Endodermal cell (in vitro differentiated cells): ENCODE data around the gene ZFYVE21. TPM values are rescaled to one million over a fixed set of nuclear protein-coding genes. Genes with fewer than 3 reads are reported as not detected.

Experiments used
- DNase-seq: peaks from one replicate; pipeline ENCODE4 v3.0.0-alpha.2; 2017
- H3K27ac ChIP-seq: 2 replicates; pipeline ENCODE4 v1.5.1; 2013; ENCODE audit warnings: mild to moderate bottlenecking, low read depth, low read length, moderate library complexity
- H3K27me3 ChIP-seq: 2 replicates; pipeline ENCODE4 v1.6.1; 2013; ENCODE audit warnings: mild to moderate bottlenecking, low read length, moderate library complexity; ENCODE audit not compliant: insufficient read depth, control insufficient read depth, poor library complexity, severe bottlenecking
- H3K36me3 ChIP-seq: 2 replicates; pipeline ENCODE4 v1.7.0; 2013; ENCODE audit warnings: mild to moderate bottlenecking, low read length, moderate library complexity; ENCODE audit not compliant: control insufficient read depth, insufficient read depth
- H3K4me1 ChIP-seq: one replicate; pipeline ENCODE4 v1.7.0; 2013; ENCODE audit warnings: low read length; ENCODE audit not compliant: control insufficient read depth, insufficient read depth
- H3K4me3 ChIP-seq: 2 replicates; pipeline ENCODE4 v1.5.1; 2013; ENCODE audit warnings: mild to moderate bottlenecking, low read length, moderate library complexity
- H3K9ac ChIP-seq: 2 replicates; pipeline ENCODE4 v1.6.1; 2013; ENCODE audit warnings: mild to moderate bottlenecking, low read length, moderate library complexity; ENCODE audit not compliant: poor library complexity, severe bottlenecking; ENCODE audit errors: extremely low read depth
- H3K9me3 ChIP-seq: 2 replicates; pipeline ENCODE4 v1.6.1; 2013; ENCODE audit warnings: mild to moderate bottlenecking, low read length, moderate library complexity; ENCODE audit not compliant: control insufficient read depth
- H3K27ac Mint-ChIP-seq: 2 replicates; pipeline ENCODE4 v1.8.0; 2020; ENCODE audit warnings: mixed read lengths
- H3K27me3 Mint-ChIP-seq: 2 replicates; pipeline ENCODE4 v1.8.0; 2021; ENCODE audit warnings: mild to moderate bottlenecking, mixed read lengths; ENCODE audit not compliant: insufficient read depth
- H3K36me3 Mint-ChIP-seq: 2 replicates; pipeline ENCODE4 v1.8.0; 2020; ENCODE audit warnings: low read depth, mixed read lengths
- H3K4me1 Mint-ChIP-seq: 2 replicates; pipeline ENCODE4 v1.8.0; 2020; ENCODE audit warnings: mixed read lengths
- H3K4me3 Mint-ChIP-seq: 2 replicates; pipeline ENCODE4 v1.8.0; 2020; ENCODE audit warnings: mild to moderate bottlenecking, moderate library complexity, mixed read lengths
- H3K9me3 Mint-ChIP-seq: 2 replicates; pipeline ENCODE4 v1.8.0; 2020; ENCODE audit warnings: mild to moderate bottlenecking, mixed read lengths
- WGBS, 2 experiments: methylation state at CpG; one replicate each; pipeline versions ENCODE4 v1.1.5 to v1.1.7; 2013; ENCODE audit warnings: missing lambda C conversion rate in 2 of 2, mixed read lengths in 1 of 2; ENCODE audit not compliant: insufficient coverage in 1 of 2, insufficient read length in 1 of 2; 5-methylcytosine and 5-hydroxymethylcytosine counted together
- total RNA-seq, 2 donors: library from RNA; stranded (reverse); fragmentation: NEBNext Ultra II Directional in 1 of 2; extraction: Animal tissue kit (Norgen Biotek cat#: 25700) in 1 of 2; gene quantifications; 2 replicates in 1 of 2; 3 replicates in 1 of 2; pipeline ENCODE4 v1.2.1, GENCODE V29; 2021
- TF ChIP-seq, protein P1 (sequence below): fragments of 200-600 bp; sonication (generic); conservative IDR thresholded peaks from 2 replicates; pipeline ENCODE4 v1.5.0; 2021; ENCODE audit warnings: antibody characterized with exemption, mild to moderate bottlenecking

ZFYVE21 gene
- total RNA-seq, 2 donors from 2014 or later = 42.5 to 55.6 TPM

DNA sequence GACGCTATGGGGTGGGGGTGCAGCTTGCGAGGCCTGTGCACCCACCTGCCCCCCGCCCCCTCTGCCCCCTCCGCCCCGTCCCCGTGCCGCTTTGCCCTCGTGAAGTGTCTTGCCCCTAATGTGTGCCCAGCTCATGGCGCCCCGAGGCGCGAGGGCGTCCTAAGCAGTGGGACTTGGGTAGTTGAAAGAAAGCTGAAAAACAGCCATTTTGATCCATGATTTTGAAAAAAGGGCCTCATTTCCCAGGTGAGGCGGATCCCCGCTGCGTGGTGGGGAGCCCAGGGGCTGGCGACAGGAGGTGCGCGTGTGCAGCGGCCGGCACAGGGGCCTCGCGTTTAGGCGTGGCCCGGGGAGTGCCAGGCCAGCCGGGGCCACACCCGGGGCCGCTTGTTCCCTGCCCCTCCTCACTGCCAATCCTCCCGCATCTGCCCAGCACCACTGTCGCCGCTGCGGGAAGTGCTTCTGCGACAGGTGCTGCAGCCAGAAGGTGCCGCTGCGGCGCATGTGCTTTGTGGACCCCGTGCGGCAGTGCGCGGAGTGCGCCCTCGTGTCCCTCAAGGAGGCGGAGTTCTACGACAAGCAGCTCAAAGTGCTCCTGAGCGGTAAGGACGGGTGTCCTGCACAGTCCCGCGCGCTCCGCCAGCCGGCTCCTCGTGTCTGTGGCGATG, 11.8 kb downstream of the ZFYVE21 start:
- peaks cover 36% of the 10 kb centered on the region for H3K36me3 ChIP-seq
- no peaks in the 10 kb centered on the region for H3K9me3 Mint-ChIP-seq

DNA sequence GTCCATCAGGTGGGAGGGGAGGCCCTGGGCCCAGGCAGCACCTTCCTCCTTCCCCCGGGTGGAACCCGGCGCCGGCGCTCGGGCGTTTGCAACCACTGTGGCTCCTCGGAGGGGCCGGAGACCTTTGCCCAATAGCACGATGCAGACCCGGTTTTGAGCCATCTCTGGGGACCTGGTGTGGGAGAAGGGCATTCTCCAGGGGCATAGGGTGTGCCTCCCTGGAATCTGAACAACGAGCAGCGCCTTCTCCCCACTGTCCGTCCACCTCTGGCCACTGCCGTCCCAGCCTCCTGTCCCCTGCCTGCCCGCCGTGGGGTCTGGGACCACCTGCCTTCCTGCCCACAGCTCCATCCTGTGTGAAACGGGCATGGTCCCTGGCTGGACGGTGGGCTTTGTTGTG, 12.5 kb downstream of the ZFYVE21 start:
- Histone ChIP-seq H3K4me1 (peaks cover 11% of the 10 kb centered on the region), H3K9me3 (no peaks in the 10 kb centered on the region), H3K27ac (no peak overlapping the region), H3K4me3 (no peak overlapping the region), H3K9ac (no peak overlapping the region), H3K36me3 (peaks cover 39% of the 10 kb centered on the region), H3K27me3 (no peaks in the 10 kb centered on the region)
- Mint-ChIP-seq H3K4me1 (peaks cover 17% of the 10 kb centered on the region), H3K4me3 (no peak overlapping the region), H3K36me3 (peaks cover 25% of the 10 kb centered on the region), H3K27me3 (no peaks in the 10 kb centered on the region), H3K9me3 (no peaks in the 10 kb centered on the region), H3K27ac (peak overlapping the region; percentile 59)
- no peak for DNase-seq
- 91 to 93% methylated on average over 11 to 19 of the region's 19 CpGs for WGBS, 2 experiments
- TF ChIP-seq, protein P1, sequence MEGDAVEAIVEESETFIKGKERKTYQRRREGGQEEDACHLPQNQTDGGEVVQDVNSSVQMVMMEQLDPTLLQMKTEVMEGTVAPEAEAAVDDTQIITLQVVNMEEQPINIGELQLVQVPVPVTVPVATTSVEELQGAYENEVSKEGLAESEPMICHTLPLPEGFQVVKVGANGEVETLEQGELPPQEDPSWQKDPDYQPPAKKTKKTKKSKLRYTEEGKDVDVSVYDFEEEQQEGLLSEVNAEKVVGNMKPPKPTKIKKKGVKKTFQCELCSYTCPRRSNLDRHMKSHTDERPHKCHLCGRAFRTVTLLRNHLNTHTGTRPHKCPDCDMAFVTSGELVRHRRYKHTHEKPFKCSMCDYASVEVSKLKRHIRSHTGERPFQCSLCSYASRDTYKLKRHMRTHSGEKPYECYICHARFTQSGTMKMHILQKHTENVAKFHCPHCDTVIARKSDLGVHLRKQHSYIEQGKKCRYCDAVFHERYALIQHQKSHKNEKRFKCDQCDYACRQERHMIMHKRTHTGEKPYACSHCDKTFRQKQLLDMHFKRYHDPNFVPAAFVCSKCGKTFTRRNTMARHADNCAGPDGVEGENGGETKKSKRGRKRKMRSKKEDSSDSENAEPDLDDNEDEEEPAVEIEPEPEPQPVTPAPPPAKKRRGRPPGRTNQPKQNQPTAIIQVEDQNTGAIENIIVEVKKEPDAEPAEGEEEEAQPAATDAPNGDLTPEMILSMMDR = no peak

More for the DNA sequence above, 11.8 kb downstream of the ZFYVE21 start:
- Histone ChIP-seq H3K27ac (no peak overlapping the region), H3K27me3 (no peaks in the 10 kb centered on the region), H3K9me3 (no peaks in the 10 kb centered on the region), H3K4me3 (no peak overlapping the region), H3K9ac (no peak overlapping the region), H3K4me1 (peaks cover 11% of the 10 kb centered on the region)
- H3K27ac Mint-ChIP-seq = no peak overlapping the region
- H3K4me3 Mint-ChIP-seq = no peak overlapping the region
- peaks cover 23% of the 10 kb centered on the region for H3K36me3 Mint-ChIP-seq
- no peak for DNase-seq
- peaks cover 20% of the 10 kb centered on the region for H3K4me1 Mint-ChIP-seq
- WGBS, 2 experiments = 89 to 92% methylated on average over 39 to 53 of the region's 53 CpGs
- H3K27me3 Mint-ChIP-seq = no peaks in the 10 kb centered on the region
- TF ChIP-seq, protein P1 = peak; percentile 39

DNA sequence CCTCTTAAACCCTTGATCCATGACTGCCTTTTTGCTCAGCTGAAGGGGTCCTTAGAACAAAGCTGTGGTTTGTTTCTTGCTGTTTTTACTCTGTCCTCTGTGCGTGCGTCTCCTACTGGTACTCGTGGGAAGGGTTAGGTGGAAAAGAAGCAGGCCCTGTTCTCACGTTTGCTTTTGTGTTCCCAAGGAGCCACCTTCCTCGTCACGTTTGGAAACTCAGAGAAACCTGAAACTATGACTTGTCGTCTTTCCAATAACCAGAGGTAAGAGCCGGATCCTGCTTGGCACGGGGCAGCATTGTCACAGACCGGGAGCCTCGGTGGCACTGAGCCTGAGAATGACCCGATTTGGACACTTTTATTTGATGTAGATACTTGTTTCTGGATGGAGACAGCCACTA, 13.1 kb downstream of the ZFYVE21 start:
- H3K4me1 Mint-ChIP-seq = peaks cover 16% of the 10 kb centered on the region
- no peaks in the 10 kb centered on the region for H3K27me3 Mint-ChIP-seq
- H3K4me3 Mint-ChIP-seq = peak overlapping the region; percentile 14
- Histone ChIP-seq H3K36me3 (peaks cover 44% of the 10 kb centered on the region), H3K4me3 (no peak overlapping the region), H3K27me3 (no peaks in the 10 kb centered on the region), H3K27ac (peak overlapping the region; percentile 38), H3K9ac (no peak overlapping the region), H3K9me3 (no peaks in the 10 kb centered on the region), H3K4me1 (peaks cover 11% of the 10 kb centered on the region)
- WGBS, 2 experiments = 93 to 96% methylated on average over 12 of the region's 12 CpGs
- DNase-seq = no peak
- TF ChIP-seq, protein P1 = no peak
- no peaks in the 10 kb centered on the region for H3K9me3 Mint-ChIP-seq
- peak overlapping the region; percentile 59 for H3K27ac Mint-ChIP-seq
- peaks cover 31% of the 10 kb centered on the region for H3K36me3 Mint-ChIP-seq
